Measurements from ENCODE around the gene PPP2R2D. TPM values are rescaled to one million over a fixed set of nuclear protein-coding genes. Genes with fewer than 3 reads are reported as not detected.

Gene PPP2R2D
- total RNA-seq, 2 donors from 2014 or later, result 27.0 to 47.4 TPM

DNA sequence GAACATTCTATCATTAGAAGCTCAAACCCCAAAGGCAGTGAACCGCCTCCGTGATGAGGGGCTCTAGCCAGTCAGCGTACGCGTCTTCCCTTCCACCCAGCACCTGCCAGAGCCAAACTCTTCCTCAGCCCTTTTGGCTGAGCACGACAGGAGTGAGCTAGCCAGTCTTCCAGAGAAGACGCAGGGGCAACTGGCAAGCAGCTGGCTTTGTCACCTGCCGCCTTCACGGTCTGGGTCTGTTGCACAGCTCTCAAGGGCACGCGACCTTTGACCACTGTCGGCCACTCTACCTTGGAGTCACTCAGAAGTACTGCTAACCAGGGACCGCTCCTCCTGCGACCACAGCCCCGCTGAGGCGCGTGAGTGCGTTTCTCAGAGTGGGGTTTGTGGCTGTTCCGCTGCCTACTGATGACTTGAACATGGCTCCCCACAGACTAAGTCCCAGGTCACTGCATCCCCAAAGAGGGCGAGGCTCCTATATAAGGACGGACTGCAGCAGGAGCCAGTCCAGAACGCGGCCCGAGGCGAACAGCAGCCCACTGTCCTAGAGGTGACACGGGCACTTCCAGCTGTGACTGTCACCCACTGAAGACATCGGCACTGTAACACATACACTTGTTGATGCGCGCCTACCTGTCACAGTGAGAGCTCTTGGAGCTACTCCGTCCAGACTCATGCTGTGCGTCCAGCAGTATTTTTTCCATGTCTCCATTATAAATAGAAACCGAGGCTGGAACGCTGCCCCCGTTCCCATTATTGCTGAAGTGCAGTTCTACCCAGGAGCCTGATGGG, 72.5 kb downstream of the PPP2R2D start:
- Mint-ChIP-seq H3K27me3 (no peaks in the 10 kb centered on the region), H3K9me3 (no peaks in the 10 kb centered on the region), H3K27ac (peak overlapping the region; percentile 50 to 61), H3K4me1 (ENCODE audit: low read depth in 2 of 2) (peaks cover 39 to 49% of the 10 kb centered on the region in 2 donors), H3K36me3 (no peaks in the 10 kb centered on the region), H3K4me3 (peak overlapping the region; percentile 63)
- DNase-seq (ENCODE audit: low spot score) (no peak), ATAC-seq (no peak)

DNA sequence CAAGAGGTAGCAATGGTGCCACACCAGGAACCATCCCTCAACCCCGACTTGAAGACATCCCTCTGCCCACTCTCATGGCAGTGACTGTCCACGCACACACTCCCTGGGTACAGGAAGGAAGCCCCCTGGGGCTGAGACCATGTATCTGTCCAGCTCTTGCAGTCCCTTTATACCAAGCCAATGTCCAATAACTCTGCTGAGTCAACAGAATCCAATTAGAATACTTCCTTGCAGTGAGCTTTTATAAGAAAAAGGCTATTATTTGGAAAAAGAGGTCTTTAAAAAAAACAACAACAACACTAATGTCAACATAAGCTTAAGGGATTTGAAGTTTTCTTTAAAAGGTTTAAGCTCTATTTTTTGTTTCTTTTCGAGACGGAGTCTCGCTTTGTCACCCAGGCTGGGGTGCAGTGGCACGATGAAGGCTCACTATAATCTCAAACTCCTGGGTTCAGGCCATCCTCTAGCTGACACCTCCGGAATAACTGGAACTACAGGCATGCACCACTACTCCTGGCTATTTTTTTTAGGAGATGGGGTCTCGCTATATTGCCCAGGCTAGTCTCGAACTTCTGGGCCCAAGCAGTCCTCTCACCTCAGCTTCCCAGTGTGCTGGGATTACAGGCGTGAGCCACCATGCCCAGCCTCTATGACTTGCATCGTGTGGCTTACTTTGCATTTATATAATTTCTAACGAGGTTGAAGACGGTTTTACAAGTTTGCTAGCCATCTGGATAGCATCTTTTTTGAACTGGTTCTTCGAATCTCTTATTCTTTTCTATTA, 73.4 kb downstream of the PPP2R2D start:
- ATAC-seq (no peak), DNase-seq (ENCODE audit: low spot score) (no peak)
- Mint-ChIP-seq H3K4me1 (ENCODE audit: low read depth in 2 of 2) (peaks cover 43 to 53% of the 10 kb centered on the region in 2 donors), H3K4me3 (peak overlapping the region; percentile 51), H3K9me3 (no peaks in the 10 kb centered on the region), H3K36me3 (no peaks in the 10 kb centered on the region), H3K27me3 (no peaks in the 10 kb centered on the region), H3K27ac (no peak overlapping the region)

DNA sequence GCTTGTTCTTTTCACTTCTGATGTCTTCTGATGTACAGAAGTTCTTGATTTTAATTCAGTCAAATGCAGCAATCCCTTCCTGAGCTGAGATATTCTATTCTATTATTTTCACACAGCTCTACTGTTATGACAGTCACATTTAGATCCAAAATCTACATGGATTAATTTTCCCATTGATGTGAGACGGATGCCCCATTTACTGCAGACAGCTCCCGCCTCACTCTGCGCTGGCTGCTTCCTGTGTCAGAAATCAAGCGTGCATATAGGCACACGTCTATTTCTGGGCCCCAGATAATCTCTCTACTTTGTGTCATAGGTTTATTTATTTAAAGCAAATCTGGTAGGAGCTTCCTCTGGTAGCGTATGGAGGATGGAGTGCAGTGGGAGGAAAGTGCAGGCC, 74.2 kb downstream of the PPP2R2D start:
- peaks cover 46 to 57% of the 10 kb centered on the region in 2 donors for H3K4me1 Mint-ChIP-seq (ENCODE audit: low read depth in 2 of 2)
- ATAC-seq (no peak), DNase-seq (ENCODE audit: low spot score) (no peak)
- H3K4me3 Mint-ChIP-seq, result no peak overlapping the region
- H3K36me3 Mint-ChIP-seq, result no peaks in the 10 kb centered on the region
- no peaks in the 10 kb centered on the region for H3K27me3 Mint-ChIP-seq
- no peak overlapping the region for H3K27ac Mint-ChIP-seq
- no peaks in the 10 kb centered on the region for H3K9me3 Mint-ChIP-seq

DNA sequence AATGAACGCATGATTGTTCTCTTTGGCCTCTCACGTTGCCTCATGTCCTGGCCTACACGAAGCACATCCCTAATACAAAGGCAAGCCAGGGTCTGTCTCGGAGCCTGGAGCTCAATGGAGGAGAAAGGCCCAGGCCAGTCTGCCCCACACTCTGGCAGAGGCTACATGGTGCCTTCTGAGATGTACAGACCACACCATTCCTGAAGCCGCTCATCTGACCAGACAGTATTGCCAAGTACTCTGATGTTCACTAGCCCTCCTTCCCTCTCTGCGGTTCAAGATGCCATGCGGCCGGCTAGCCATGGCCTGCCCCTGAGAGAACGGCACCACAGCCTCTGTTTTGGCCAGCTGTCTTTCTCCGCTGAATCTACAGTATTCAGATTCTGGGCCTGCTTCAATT, 75.0 kb downstream of the PPP2R2D start:
- no peaks in the 10 kb centered on the region for H3K27me3 Mint-ChIP-seq
- DNase-seq (ENCODE audit: low spot score) (no peak), ATAC-seq (no peak)
- no peaks in the 10 kb centered on the region for H3K36me3 Mint-ChIP-seq
- H3K27ac Mint-ChIP-seq, result peak overlapping the region in 1 of 2 donors; percentile 39
- H3K4me3 Mint-ChIP-seq, result no peak overlapping the region
- peaks cover 46 to 57% of the 10 kb centered on the region in 2 donors for H3K4me1 Mint-ChIP-seq (ENCODE audit: low read depth in 2 of 2)
- no peaks in the 10 kb centered on the region for H3K9me3 Mint-ChIP-seq

DNA sequence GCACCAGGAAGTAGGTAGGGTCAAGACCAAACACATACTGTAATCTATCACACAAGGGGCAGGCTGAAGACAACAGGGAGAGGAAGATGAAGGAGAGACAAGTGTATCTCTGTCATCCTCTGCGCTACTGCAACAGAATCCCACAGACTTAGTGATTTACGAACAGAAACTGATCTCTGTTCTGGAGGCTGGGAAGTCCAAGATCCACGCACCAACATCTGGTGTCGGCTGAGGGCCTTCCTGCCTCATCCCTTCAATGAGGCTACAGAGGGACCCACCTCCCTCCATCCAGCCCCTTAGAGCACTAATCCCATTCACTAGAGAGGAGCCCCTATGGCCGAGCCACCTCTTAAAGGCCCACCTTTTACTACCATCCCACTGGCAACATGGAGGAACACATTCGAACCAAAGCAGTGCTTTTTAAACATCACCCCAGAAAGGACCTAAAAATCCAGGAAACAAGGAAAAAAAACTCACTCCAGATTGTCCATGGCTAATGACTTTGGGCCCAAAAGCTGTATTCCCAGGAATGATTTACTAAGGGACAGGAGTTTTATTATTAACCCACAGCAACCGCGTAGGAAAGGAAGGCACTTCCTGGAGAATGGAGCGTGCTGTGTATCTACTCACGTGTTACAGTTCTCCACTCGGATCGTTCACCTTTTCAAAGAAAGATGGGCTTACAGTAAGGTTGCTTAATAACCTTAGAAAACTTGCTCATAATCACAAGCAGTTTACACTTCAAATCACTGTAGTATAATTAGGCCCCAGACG, 76.7 kb downstream of the PPP2R2D start:
- H3K9me3 Mint-ChIP-seq, result no peaks in the 10 kb centered on the region
- no peak overlapping the region for H3K4me3 Mint-ChIP-seq
- no peaks in the 10 kb centered on the region for H3K27me3 Mint-ChIP-seq
- H3K4me1 Mint-ChIP-seq (ENCODE audit: low read depth in 2 of 2), result peaks cover 44 to 49% of the 10 kb centered on the region in 2 donors
- H3K27ac Mint-ChIP-seq, result peak overlapping the region in 1 of 2 donors; percentile 45
- ATAC-seq (no peak), DNase-seq (ENCODE audit: low spot score) (no peak)
- H3K36me3 Mint-ChIP-seq, result no peaks in the 10 kb centered on the region

DNA sequence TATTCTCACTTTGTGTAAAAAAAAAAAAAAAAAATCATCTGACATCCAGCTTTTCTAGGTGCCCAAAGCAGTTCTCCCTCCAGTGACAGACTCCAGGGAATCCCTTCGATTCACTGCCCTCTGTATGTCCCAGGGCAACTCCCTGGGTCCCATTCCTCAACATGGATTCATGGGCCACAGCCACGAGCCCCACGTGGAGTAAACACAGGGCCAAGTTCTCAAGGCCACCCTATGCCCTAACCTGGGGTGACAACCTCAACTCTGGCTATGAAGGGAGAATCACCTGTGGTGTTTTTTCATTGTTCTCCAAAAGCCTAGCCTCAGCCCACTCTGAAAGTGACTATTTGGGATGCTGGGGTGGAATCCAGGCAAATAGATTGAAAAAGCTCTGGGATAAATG, 77.6 kb downstream of the PPP2R2D start:
- H3K27ac Mint-ChIP-seq, result peak overlapping the region in 1 of 2 donors; percentile 45
- no peaks in the 10 kb centered on the region for H3K36me3 Mint-ChIP-seq
- H3K27me3 Mint-ChIP-seq, result no peaks in the 10 kb centered on the region
- no peak overlapping the region for H3K4me3 Mint-ChIP-seq
- no peaks in the 10 kb centered on the region for H3K9me3 Mint-ChIP-seq
- H3K4me1 Mint-ChIP-seq (ENCODE audit: low read depth in 2 of 2), result peaks cover 35 to 40% of the 10 kb centered on the region in 2 donors
- DNase-seq (ENCODE audit: low spot score), result no peak
- ATAC-seq, result no peak

DNA sequence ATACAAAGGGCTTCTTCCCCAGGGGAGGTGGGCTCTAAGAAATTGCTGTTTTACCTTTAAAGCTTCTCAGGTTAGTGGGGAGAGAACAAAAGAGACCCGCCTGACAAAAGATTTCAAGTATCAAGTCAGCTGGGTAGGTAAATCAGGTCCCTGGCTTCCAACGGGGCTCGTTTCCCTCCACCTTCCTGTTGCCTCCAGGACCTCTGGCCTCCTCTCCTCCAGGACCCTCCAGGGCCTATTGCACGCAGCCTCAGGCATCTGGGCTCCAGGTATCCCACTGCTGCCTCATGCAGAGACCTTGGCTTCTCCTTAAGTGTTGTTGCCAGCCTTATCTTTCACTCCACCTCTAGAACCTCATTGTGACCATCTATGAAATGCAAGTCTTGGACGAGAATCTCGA, 78.0 kb downstream of the PPP2R2D start:
- Mint-ChIP-seq H3K9me3 (no peaks in the 10 kb centered on the region), H3K4me1 (ENCODE audit: low read depth in 2 of 2) (peaks cover 30 to 36% of the 10 kb centered on the region in 2 donors), H3K36me3 (no peaks in the 10 kb centered on the region), H3K27me3 (no peaks in the 10 kb centered on the region), H3K4me3 (no peak overlapping the region), H3K27ac (no peak overlapping the region)
- DNase-seq (ENCODE audit: low spot score), result no peak
- no peak for ATAC-seq

DNA sequence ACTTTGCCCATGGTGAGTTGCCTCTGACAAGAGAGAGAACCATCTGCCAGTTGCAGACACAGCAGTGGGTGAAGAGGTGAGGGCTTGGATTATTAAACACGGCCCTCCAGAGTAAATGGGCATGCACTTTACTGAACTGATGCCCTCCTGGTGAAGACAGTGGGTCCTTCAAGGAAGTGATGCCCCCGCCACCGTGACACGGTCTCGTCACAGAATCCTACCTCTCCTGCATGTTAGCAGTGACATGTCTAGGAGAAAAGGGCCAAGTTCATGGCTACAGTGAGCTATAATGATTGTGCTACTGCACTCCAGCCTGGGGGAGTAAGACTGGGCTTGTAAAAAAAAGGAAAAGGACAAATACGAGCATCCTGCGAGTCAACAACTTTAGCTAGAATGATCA, 78.5 kb downstream of the PPP2R2D start:
- H3K9me3 Mint-ChIP-seq, result no peaks in the 10 kb centered on the region
- ATAC-seq (no peak), DNase-seq (ENCODE audit: low spot score) (no peak)
- H3K4me1 Mint-ChIP-seq (ENCODE audit: low read depth in 2 of 2), result peaks cover 25 to 33% of the 10 kb centered on the region in 2 donors
- H3K27ac Mint-ChIP-seq, result peak overlapping the region in 1 of 2 donors; percentile 16
- peak overlapping the region; percentile 43 for H3K4me3 Mint-ChIP-seq
- no peaks in the 10 kb centered on the region for H3K27me3 Mint-ChIP-seq
- H3K36me3 Mint-ChIP-seq, result no peaks in the 10 kb centered on the region

DNA sequence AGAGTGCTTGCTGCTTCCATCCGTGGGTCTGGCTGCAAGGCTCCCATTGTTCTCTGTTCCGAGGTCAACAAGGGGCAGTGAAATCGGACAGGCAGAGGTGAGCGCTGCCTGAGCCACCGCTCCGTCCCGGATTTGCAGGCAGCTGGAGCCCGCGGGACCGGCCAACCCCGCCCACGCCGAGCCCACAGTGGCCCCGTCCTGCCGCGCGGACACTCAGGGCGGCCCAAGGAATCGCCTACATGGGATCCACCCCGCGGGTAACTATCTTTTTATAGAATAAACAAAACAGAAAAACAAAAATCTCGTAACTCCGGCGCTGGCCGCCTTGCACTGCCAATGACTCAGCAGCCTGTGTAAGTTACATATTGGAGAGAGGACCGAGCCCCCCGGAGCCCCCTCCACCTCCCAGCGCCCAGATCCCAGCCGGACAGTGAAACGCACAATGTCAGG, 79.0 kb downstream of the PPP2R2D start:
- peak overlapping the region in 1 of 2 donors; percentile 16 for H3K27ac Mint-ChIP-seq

DNA sequence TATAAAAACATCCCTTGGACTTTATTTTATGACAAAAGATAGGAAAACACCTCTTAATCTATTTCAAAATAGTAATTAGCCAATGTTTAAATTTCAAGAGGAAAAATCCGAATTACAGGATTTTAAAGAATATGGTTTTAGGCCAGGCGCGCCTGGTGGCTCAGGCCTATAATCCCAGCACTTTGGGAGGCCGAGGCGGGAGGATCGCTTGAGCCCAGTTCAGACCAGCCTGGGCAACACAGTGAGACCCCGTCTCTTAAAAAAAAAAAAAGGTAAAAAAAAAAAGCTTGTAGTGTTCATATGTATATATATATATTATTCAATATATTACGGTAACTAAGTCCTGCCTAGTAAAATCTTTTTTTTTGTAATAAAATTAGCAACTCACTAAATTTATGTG, 79.5 kb downstream of the PPP2R2D start:
- H3K4me1 Mint-ChIP-seq (ENCODE audit: low read depth in 2 of 2), result peaks cover 16 to 26% of the 10 kb centered on the region in 2 donors
- no peaks in the 10 kb centered on the region for H3K9me3 Mint-ChIP-seq
- ATAC-seq (no peak), DNase-seq (ENCODE audit: low spot score) (no peak)
- H3K36me3 Mint-ChIP-seq, result no peaks in the 10 kb centered on the region
- no peaks in the 10 kb centered on the region for H3K27me3 Mint-ChIP-seq
- peak overlapping the region in 1 of 2 donors; percentile 16 for H3K27ac Mint-ChIP-seq
- peak overlapping the region; percentile 39 for H3K4me3 Mint-ChIP-seq

More for the DNA sequence above, 79.0 kb downstream of the PPP2R2D start:
- Mint-ChIP-seq H3K9me3 (no peaks in the 10 kb centered on the region), H3K4me1 (ENCODE audit: low read depth in 2 of 2) (peaks cover 20 to 29% of the 10 kb centered on the region in 2 donors), H3K36me3 (no peaks in the 10 kb centered on the region), H3K4me3 (peak overlapping the region; percentile 43), H3K27me3 (no peaks in the 10 kb centered on the region)
- ATAC-seq, result no peak
- DNase-seq (ENCODE audit: low spot score), result no peak

DNA sequence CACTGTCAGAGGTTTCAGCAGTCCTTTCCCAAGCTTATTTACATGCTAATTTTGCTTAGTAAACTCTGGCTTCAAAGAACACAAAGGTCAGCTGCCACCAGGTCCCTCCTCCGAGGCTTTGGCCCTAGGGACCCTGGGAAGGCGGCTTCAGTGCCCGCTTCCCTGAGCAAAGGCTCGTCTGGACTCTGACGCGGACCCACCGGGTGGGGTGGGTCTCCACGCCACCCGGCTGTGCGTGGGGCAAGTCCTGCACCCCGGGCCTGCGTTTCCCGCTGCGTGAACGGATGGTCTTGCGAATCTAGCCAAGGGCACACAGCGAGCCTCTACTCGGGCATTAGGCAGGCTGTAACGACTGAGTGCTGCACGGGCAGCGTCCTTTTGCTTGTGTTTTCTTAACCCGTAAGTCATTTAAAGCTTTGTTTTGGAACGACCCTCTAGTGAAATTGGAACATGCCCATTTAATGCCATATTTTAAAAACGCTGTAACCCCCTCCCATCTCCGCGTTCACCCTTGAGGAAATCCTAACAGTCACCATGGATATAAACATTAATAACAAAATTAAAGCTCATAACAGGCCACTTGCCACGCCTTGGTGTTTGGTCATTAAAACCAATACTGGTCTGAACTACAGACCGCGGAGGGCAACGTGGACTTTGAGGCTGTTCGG, 80.1 kb downstream of the PPP2R2D start:
- Mint-ChIP-seq H3K4me3 (peak overlapping the region; percentile 85), H3K27ac (peak overlapping the region in 1 of 2 donors; percentile 69), H3K9me3 (no peaks in the 10 kb centered on the region), H3K36me3 (no peaks in the 10 kb centered on the region), H3K4me1 (ENCODE audit: low read depth in 2 of 2) (peaks cover 11 to 26% of the 10 kb centered on the region in 2 donors), H3K27me3 (peaks cover 0 to 2% of the 10 kb centered on the region in 2 donors)
- ATAC-seq, result no peak
- DNase-seq (ENCODE audit: low spot score), result no peak

DNA sequence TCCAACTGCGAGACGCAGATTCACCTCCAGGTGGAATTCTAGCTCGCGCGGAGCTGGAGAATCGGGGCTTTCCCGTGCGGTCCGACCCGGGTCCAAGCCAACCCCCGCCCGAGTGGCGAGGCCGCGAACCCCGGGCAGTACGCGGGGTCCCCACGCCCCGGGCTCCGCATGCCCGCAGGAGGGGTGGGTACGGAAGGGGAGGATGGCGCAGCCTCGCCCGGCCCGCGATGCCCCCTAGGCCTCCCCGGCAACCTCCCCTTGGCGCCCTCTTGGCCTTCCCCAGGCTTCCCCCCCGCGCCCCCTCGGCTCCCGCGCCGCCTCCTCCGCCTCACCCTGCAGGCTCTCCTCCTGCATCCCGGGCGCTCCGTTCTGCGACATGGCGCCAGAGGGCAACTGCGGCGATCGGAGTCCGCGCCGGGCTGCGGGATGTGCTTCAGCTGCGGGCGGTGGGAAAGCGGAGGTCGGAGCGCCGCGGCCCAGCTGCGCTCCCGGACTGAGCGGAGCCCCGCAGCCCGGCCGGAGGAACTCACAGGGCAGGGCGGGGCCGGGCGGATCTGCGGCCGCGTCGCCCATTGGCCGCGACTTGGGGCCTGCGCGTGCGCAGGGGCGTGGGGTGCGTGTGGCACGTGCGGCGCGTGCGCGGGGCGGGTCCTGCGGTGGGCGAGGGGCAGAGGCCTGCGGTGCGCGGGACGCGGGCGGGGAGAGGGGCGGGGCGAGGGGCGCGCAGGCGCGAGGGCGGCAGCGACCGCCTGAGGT, 80.8 kb downstream of the PPP2R2D start, which contains the start of gene BNIP3:
TSS of gene BNIP3 (minus strand) at position 495 of the 756 bp plus-strand sequence. CDS start at position 378, 117 bp downstream.
- peak; percentile 95 to 96 for ATAC-seq
- Mint-ChIP-seq H3K4me3 (peak within 1 kb of the TSS; percentile 85), H3K9me3 (no peaks in the 10 kb centered on the region), H3K36me3 (no peaks in the 10 kb centered on the region), H3K4me1 (ENCODE audit: low read depth in 2 of 2) (peaks cover 11 to 22% of the 10 kb centered on the region in 2 donors), H3K27ac (peak within 1 kb of the TSS in 1 of 2 donors; percentile 69), H3K27me3 (peaks cover 0 to 4% of the 10 kb centered on the region in 2 donors)
- peak; percentile 95 for DNase-seq (ENCODE audit: low spot score)

Measured in natural killer cell treated with Interleukin-12 subunit alpha and Interleukin-12 subunit beta and Interleukin-15 and Interleukin-18, amount 100 ng/mL, for 72 hours (primary cell).